ENCODE measurements around the gene TRIM33. TPM values are rescaled to one million over a fixed set of nuclear protein-coding genes. Genes with fewer than 3 reads are reported as not detected.

Gene TRIM33
- polyA plus RNA-seq, 1 of the 3 experiments (the other 2 are of a cell fraction): 6.3 TPM

GRCh38 chr1:114353262-114353661, 157.7 kb downstream of the TRIM33 start:
- Histone ChIP-seq H3K4me1 (ENCODE audit: control insufficient read depth in 1 of 2, insufficient read depth in 2 of 2, low read depth in 1 of 2, low read length in 1 of 2) (peaks cover 0 to 7% of the 10 kb centered on the region in 2 experiments; a peak in 2 of 4 replicates), H3K79me2 (ENCODE audit: insufficient read depth) (no peaks in the 10 kb centered on the region), H3K9me2 (no peaks in the 10 kb centered on the region), H3K36me3 (replicated peaks in 1 of 2; ENCODE audit: control insufficient read depth in 1 of 2, insufficient read depth in 2 of 2, low read length in 1 of 2) (no peaks in the 10 kb centered on the region), H3K4me2 (no peak overlapping the region), H2AFZ (ENCODE audit: low read depth) (no peak overlapping the region), H3F3A (replicated peaks; ENCODE audit: insufficient read depth) (no peaks in the 10 kb centered on the region), H3K9ac (no peak overlapping the region), H4K20me1 (ENCODE audit: insufficient read depth) (no peaks in the 10 kb centered on the region), H3K4me3 (ENCODE audit: low read depth in 2 of 2, low read length in 1 of 2) (no peak overlapping the region), H3K9me3 (no peaks in the 10 kb centered on the region), H3K27me3 (ENCODE audit: insufficient read depth) (0 out of 2 replicates have a peak, but pooled peaks cover 5% of the 10 kb centered on the region), H3K27ac (ENCODE audit: low read depth in 2 of 2, low read length in 1 of 2) (no peak overlapping the region)
- TF ChIP-seq RAD21 (IDR thresholded peaks at IDR 0.05; ENCODE audit: low read length) (no peak), REST (IDR thresholded peaks at IDR 0.05; ENCODE audit: low read depth, low read length) (no peak), POLR2AphosphoS5 (IDR thresholded peaks at IDR 0.05; ENCODE audit: low read depth, low read length) (no peak), ELF1 (IDR thresholded peaks at IDR 0.05) (no peak), SMC3 (IDR thresholded peaks at IDR 0.05; ENCODE audit: low read depth, low read length) (no peak), TEAD4 (IDR thresholded peaks at IDR 0.05; ENCODE audit: borderline replicate concordance, insufficient read depth) (no peak), JUND (IDR thresholded peaks at IDR 0.05) (no peak), USF2 (IDR thresholded peaks at IDR 0.05; ENCODE audit: borderline replicate concordance, low read depth, low read length) (no peak), MEF2A (IDR thresholded peaks at IDR 0.05; ENCODE audit: borderline replicate concordance, low read depth) (no peak)
- peak; percentile 25 for DNase-seq
- ChIA-PET POLR2A (no interaction called here), CTCF (interaction anchor here (0.8 to 1.5 kb wide), 3 partner anchors 8 to 38 kb away, joined by 3 to 4 read pairs (median 3); no protein-coding TSS in a partner anchor)
- 50% methylated on average over 4 of the region's 4 CpGs for WGBS (ENCODE audit: low lambda C conversion rate)

- no peaks in the 10 kb centered on the region for H4K20me1 ChIP-seq (ENCODE audit: insufficient read depth)
- 0 out of 2 replicates have a peak, but pooled peaks cover 5% of the 10 kb centered on the region for H3K27me3 ChIP-seq (ENCODE audit: insufficient read depth)
- no peaks in the 10 kb centered on the region for H3K9me3 ChIP-seq
- H3K4me2 ChIP-seq: no peak overlapping the region
- H3F3A ChIP-seq (replicated peaks; ENCODE audit: insufficient read depth): no peaks in the 10 kb centered on the region
- DNase-seq: no peak
- no peaks in the 10 kb centered on the region for H3K79me2 ChIP-seq (ENCODE audit: insufficient read depth)
- H2AFZ ChIP-seq (ENCODE audit: low read depth): no peak overlapping the region
- H3K36me3 ChIP-seq (replicated peaks in 1 of 2; ENCODE audit: control insufficient read depth in 1 of 2, insufficient read depth in 2 of 2, low read length in 1 of 2): no peaks in the 10 kb centered on the region
- 63% methylated on average over 6 of the region's 6 CpGs for WGBS (ENCODE audit: low lambda C conversion rate)
- H3K4me3 ChIP-seq (ENCODE audit: low read depth in 2 of 2, low read length in 1 of 2): no peak overlapping the region
- ChIA-PET POLR2A (no interaction called here), CTCF (interaction anchor here (0.8 to 1.5 kb wide), 3 partner anchors 8 to 38 kb away, joined by 3 to 4 read pairs (median 3); no protein-coding TSS in a partner anchor)
- H3K4me1 ChIP-seq (ENCODE audit: control insufficient read depth in 1 of 2, insufficient read depth in 2 of 2, low read depth in 1 of 2, low read length in 1 of 2): peaks cover 0 to 7% of the 10 kb centered on the region in 2 experiments; a peak in 2 of 4 replicates
- no peak overlapping the region for H3K27ac ChIP-seq (ENCODE audit: low read depth in 2 of 2, low read length in 1 of 2)
- no peaks in the 10 kb centered on the region for H3K9me2 ChIP-seq
- no peak overlapping the region for H3K9ac ChIP-seq
- TF ChIP-seq, protein P1, sequence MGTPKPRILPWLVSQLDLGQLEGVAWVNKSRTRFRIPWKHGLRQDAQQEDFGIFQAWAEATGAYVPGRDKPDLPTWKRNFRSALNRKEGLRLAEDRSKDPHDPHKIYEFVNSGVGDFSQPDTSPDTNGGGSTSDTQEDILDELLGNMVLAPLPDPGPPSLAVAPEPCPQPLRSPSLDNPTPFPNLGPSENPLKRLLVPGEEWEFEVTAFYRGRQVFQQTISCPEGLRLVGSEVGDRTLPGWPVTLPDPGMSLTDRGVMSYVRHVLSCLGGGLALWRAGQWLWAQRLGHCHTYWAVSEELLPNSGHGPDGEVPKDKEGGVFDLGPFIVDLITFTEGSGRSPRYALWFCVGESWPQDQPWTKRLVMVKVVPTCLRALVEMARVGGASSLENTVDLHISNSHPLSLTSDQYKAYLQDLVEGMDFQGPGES (IDR thresholded peaks at IDR 0.05; ENCODE audit: low read depth, low read length): no peak
- no peak for TF ChIP-seq PBX3 (IDR thresholded peaks at IDR 0.05)
- TF ChIP-seq GATA2 (CRISPR knock-in tag; IDR thresholded peaks at IDR 0.05): no peak
- no peak for TF ChIP-seq RXRA (IDR thresholded peaks at IDR 0.05; ENCODE audit: borderline replicate concordance, low read depth)
- no peak for TF ChIP-seq MXI1 (IDR thresholded peaks at IDR 0.05; ENCODE audit: low read depth, low read length)
- TF ChIP-seq YY1 (IDR thresholded peaks at IDR 0.05; ENCODE audit: low read depth): no peak
- TF ChIP-seq FOSL2 (IDR thresholded peaks at IDR 0.05; ENCODE audit: borderline replicate concordance, low read depth): no peak
- TF ChIP-seq EP300 (IDR thresholded peaks at IDR 0.05; ENCODE audit: borderline replicate concordance in 1 of 2, low read depth in 1 of 2, low read length in 1 of 2): no peak
- TF ChIP-seq, protein P2, sequence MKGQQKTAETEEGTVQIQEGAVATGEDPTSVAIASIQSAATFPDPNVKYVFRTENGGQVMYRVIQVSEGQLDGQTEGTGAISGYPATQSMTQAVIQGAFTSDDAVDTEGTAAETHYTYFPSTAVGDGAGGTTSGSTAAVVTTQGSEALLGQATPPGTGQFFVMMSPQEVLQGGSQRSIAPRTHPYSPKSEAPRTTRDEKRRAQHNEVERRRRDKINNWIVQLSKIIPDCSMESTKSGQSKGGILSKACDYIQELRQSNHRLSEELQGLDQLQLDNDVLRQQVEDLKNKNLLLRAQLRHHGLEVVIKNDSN (IDR thresholded peaks at IDR 0.05; ENCODE audit: borderline replicate concordance, low read depth): no peak
- no peak for TF ChIP-seq TAF1 (IDR thresholded peaks at IDR 0.05; ENCODE audit: borderline replicate concordance, low read depth, low read length)
- no peak for TF ChIP-seq RAD21 (IDR thresholded peaks at IDR 0.05; ENCODE audit: low read length)
- TF ChIP-seq RFX5 (IDR thresholded peaks at IDR 0.05; ENCODE audit: low read length): no peak
- no peak for TF ChIP-seq POLR2AphosphoS5 (IDR thresholded peaks at IDR 0.05; ENCODE audit: low read depth, low read length)
Measured at GRCh38 chr1:114352797-114353196, 158.2 kb downstream of the TRIM33 start.
